CD14-positive monocyte (primary cell): ENCODE results near the gene MAMLD1. TPM values are rescaled to one million over a fixed set of nuclear protein-coding genes. Genes with fewer than 3 reads are reported as not detected.

Source experiments
- DNase-seq, 3 donors: peaks; one replicate each; pipeline ENCODE4 v3.0.0-alpha.2; 2011 to 2022
- H2AFZ ChIP-seq: 2 replicates; pipeline ENCODE4 v1.6.0; 2012; ENCODE audit warnings: mild to moderate bottlenecking, low read depth, low read length, inconsistent platforms; ENCODE audit not compliant: insufficient read depth, poor library complexity, severe bottlenecking
- H3K27ac ChIP-seq, 2 donors: 1 replicate in 1 of 2; 2 replicates in 1 of 2; pipeline ENCODE4 v1.5.1; 2012 to 2013; ENCODE audit warnings: low read length in 2 of 2, control low read depth in 1 of 2, inconsistent platforms in 1 of 2, low read depth in 1 of 2, mild to moderate bottlenecking in 1 of 2
- H3K27me3 ChIP-seq, 2 donors: one replicate each; pipeline versions ENCODE4 v1.6.0 to v1.6.1; 2011 to 2013; ENCODE audit warnings: low read length in 2 of 2; ENCODE audit not compliant: control insufficient read depth in 2 of 2, insufficient read depth in 2 of 2
- H3K36me3 ChIP-seq, 2 donors: replicated peaks in 1 of 2; 1 replicate in 1 of 2; 2 replicates in 1 of 2; pipeline versions ENCODE4 v1.5.1 to v1.6.1; 2012 to 2013; ENCODE audit warnings: low read length in 2 of 2, control low read depth in 1 of 2, inconsistent platforms in 1 of 2, mild to moderate bottlenecking in 1 of 2; ENCODE audit not compliant: insufficient read depth in 2 of 2, control insufficient read depth in 1 of 2
- H3K4me1 ChIP-seq, 2 donors: 1 replicate in 1 of 2; 2 replicates in 1 of 2; pipeline versions ENCODE4 v1.5.1 to v1.6.1; 2012 to 2013; ENCODE audit warnings: low read length in 2 of 2, control low read depth in 1 of 2, inconsistent platforms in 1 of 2, mild to moderate bottlenecking in 1 of 2, moderate library complexity in 1 of 2; ENCODE audit not compliant: insufficient read depth in 2 of 2, control insufficient read depth in 1 of 2
- H3K4me2 ChIP-seq: replicated peaks from 2 replicates; pipeline ENCODE3; 2012; ENCODE audit warnings: low read length, moderate library complexity, mild to moderate bottlenecking; ENCODE audit not compliant: poor library complexity, severe bottlenecking; ENCODE audit errors: extremely low read depth
- H3K4me3 ChIP-seq, 3 experiments: fragments of 200-600 bp in 1 of 3; sonication (generic) in 1 of 3; replicated peaks in 1 of 3; 1 replicate in 2 of 3; 2 replicates in 1 of 3; pipeline ENCODE4 v1.5.1; 2011 to 2013; ENCODE audit warnings: low read length in 3 of 3, mild to moderate bottlenecking in 3 of 3, control low read depth in 2 of 3, low read depth in 2 of 3, inconsistent platforms in 1 of 3, moderate library complexity in 1 of 3
- H3K79me2 ChIP-seq: 2 replicates; pipeline ENCODE4 v1.6.0; 2012; ENCODE audit warnings: mild to moderate bottlenecking, control low read depth, inconsistent platforms, low read length, moderate library complexity; ENCODE audit not compliant: insufficient read depth
- H3K9ac ChIP-seq: 2 replicates; pipeline ENCODE4 v1.6.0; 2017; ENCODE audit warnings: low read length, mild to moderate bottlenecking; ENCODE audit not compliant: insufficient read depth, poor library complexity, severe bottlenecking
- H3K9me3 ChIP-seq, 2 donors: replicated peaks in 1 of 2; 1 replicate in 1 of 2; 2 replicates in 1 of 2; pipeline versions ENCODE4 v1.5.1 to v1.6.1; 2012 to 2013; ENCODE audit warnings: low read length in 2 of 2, control low read depth in 1 of 2; ENCODE audit not compliant: control insufficient read depth in 1 of 2, insufficient read depth in 1 of 2
- H4K20me1 ChIP-seq: 2 replicates; pipeline ENCODE4 v1.6.0; 2012; ENCODE audit warnings: mild to moderate bottlenecking, low read length, control low read depth, moderate library complexity; ENCODE audit not compliant: insufficient read depth
- H3K27ac Mint-ChIP-seq, 7 donors: one replicate each; pipeline ENCODE4 v1.8.0; 2020; ENCODE audit warnings: mild to moderate bottlenecking in 7 of 7, mixed read lengths in 7 of 7, moderate library complexity in 6 of 7, inconsistent platforms in 2 of 7
- H3K27me3 Mint-ChIP-seq, 3 donors: one replicate each; pipeline ENCODE4 v1.8.0; 2021 to 2022; ENCODE audit warnings: low read depth in 3 of 3, mild to moderate bottlenecking in 3 of 3, mixed read lengths in 3 of 3, moderate library complexity in 3 of 3, inconsistent platforms in 1 of 3
- H3K36me3 Mint-ChIP-seq, 2 donors: one replicate each; pipeline ENCODE4 v1.8.0; 2020; ENCODE audit warnings: mixed read lengths in 2 of 2, inconsistent platforms in 1 of 2, mild to moderate bottlenecking in 1 of 2
- H3K4me1 Mint-ChIP-seq: one replicate; pipeline ENCODE4 v1.8.0; 2020; ENCODE audit warnings: mild to moderate bottlenecking, mixed read lengths
- H3K4me3 Mint-ChIP-seq, 2 donors: one replicate each; pipeline ENCODE4 v1.8.0; 2020; ENCODE audit warnings: mild to moderate bottlenecking in 2 of 2, mixed read lengths in 2 of 2, moderate library complexity in 1 of 2
- H3K9me3 Mint-ChIP-seq, 7 donors: one replicate each; pipeline ENCODE4 v1.8.0; 2020 to 2022; ENCODE audit warnings: mixed read lengths in 7 of 7, mild to moderate bottlenecking in 6 of 7, moderate library complexity in 6 of 7, inconsistent platforms in 2 of 7
- CTCF ChIP-seq: fragments of 200-600 bp; IDR thresholded peaks from one replicate; pipeline ENCODE4 v1.8.0; 2022; ENCODE audit warnings: antibody characterized with exemption, mild to moderate bottlenecking
- WGBS: methylation state at CpG from one replicate; pipeline ENCODE4 v1.1.5; 2013; ENCODE audit warnings: missing lambda C conversion rate; ENCODE audit not compliant: insufficient coverage; 5-methylcytosine and 5-hydroxymethylcytosine counted together
- intact Hi-C, 2 donors: fragments of 100-400 bp; cut with micrococcal nuclease; formaldehyde crosslinking; loops; one replicate each; pipeline versions ENCODE4 v1.15.0 to v1.15.1; 2023
- polyA plus RNA-seq, 3 donors: library from polyadenylated mRNA; depleted of rRNA in 1 of 3; unstranded in 2 of 3; stranded (reverse) in 1 of 3; fragments of 300-500 nt in 2 of 3; fragments of >200 nt in 1 of 3; fragmentation: Illumina TruSeq in 2 of 3; gene quantifications; 1 replicate in 2 of 3; 2 replicates in 1 of 3; pipeline ENCODE4 v1.2.3, GENCODE V29; 2012 to 2021

The MAMLD1 gene
- polyA plus RNA-seq, 3 donors: not detected

GRCh38 chrX:150446995-150447394, 83.9 kb downstream of the MAMLD1 start:
- no peaks in the 10 kb centered on the region for H3K27me3 Mint-ChIP-seq
- no peaks in the 10 kb centered on the region for H3K36me3 Mint-ChIP-seq
- H3K4me1 Mint-ChIP-seq: peaks cover 35% of the 10 kb centered on the region
- H3K36me3 ChIP-seq: no peaks in the 10 kb centered on the region
- H3K4me3 ChIP-seq: no peak overlapping the region
- H3K27me3 ChIP-seq: no peaks in the 10 kb centered on the region
- intact Hi-C loops: no loop called here
- no peak for DNase-seq
- H4K20me1 ChIP-seq: no peaks in the 10 kb centered on the region
- no peak for TF ChIP-seq CTCF
- H3K27ac ChIP-seq: no peak overlapping the region
- no peak overlapping the region for H3K4me3 Mint-ChIP-seq
- H2AFZ ChIP-seq: no peak overlapping the region
- no peak overlapping the region for H3K27ac Mint-ChIP-seq
- no peaks in the 10 kb centered on the region for H3K9me3 ChIP-seq
- 100% methylated on average over 1 of the region's 1 CpG for WGBS
- H3K9me3 Mint-ChIP-seq: peaks cover 0 to 2% (median 0%) of the 10 kb centered on the region in 7 donors
- no peak overlapping the region for H3K4me2 ChIP-seq
- no peaks in the 10 kb centered on the region for H3K79me2 ChIP-seq
- peaks cover 29 to 30% of the 10 kb centered on the region in 2 donors for H3K4me1 ChIP-seq
- H3K9ac ChIP-seq: no peak overlapping the region

- Mint-ChIP-seq H3K9me3 (peaks cover 0 to 2% (median 0%) of the 10 kb centered on the region in 7 donors), H3K27me3 (no peaks in the 10 kb centered on the region), H3K4me1 (peaks cover 35% of the 10 kb centered on the region), H3K4me3 (no peak overlapping the region), H3K36me3 (no peaks in the 10 kb centered on the region), H3K27ac (peak overlapping the region in 1 of 7 donors; percentile 60)
- Histone ChIP-seq H3K27me3 (no peaks in the 10 kb centered on the region), H3K9me3 (no peaks in the 10 kb centered on the region), H3K4me3 (no peak overlapping the region), H3K79me2 (no peaks in the 10 kb centered on the region), H3K4me1 (peaks cover 29 to 30% of the 10 kb centered on the region in 2 donors), H3K9ac (no peak overlapping the region), H4K20me1 (no peaks in the 10 kb centered on the region), H3K36me3 (no peaks in the 10 kb centered on the region), H2AFZ (no peak overlapping the region), H3K4me2 (no peak overlapping the region), H3K27ac (no peak overlapping the region)
- no CpG with 5 or more reads among the region's 5 CpGs for WGBS
- no peak for DNase-seq
- TF ChIP-seq CTCF: no peak
- intact Hi-C loops: no loop called here
Observed at GRCh38 chrX:150449313-150449712, 86.2 kb downstream of the MAMLD1 start.
